HG02870 (cell line): ENCODE data around the gene LPCAT3.
"Not testable (repeated sequence)": the region's sequence is repeated elsewhere in the genome, so short reads cannot be mapped to it uniquely, and the experiment has no call there.

Source experiments
- ATAC-seq: cut with Tn5 transposase; IDR thresholded peaks from one replicate; pipeline ENCODE4 v1.9.1; 2021; ENCODE audit warnings: mild to moderate bottlenecking, moderate library complexity; ENCODE audit not compliant: unreplicated experiment

Gene LPCAT3

GRCh38 chr12:7018350-7019042 lies at the start of gene LPCAT3:
Gene LPCAT3, minus strand, starts transcription at chr12:7018476. Its CDS starts 52 bp downstream, at chr12:7018424.
- peak; percentile 90 for ATAC-seq

GRCh38 chr12:7067096-7067495 lies 48.8 kb upstream of the LPCAT3 start:
- ATAC-seq, result no peak

GRCh38 chr12:7066596-7066995 lies 48.3 kb upstream of the LPCAT3 start:
- no peak for ATAC-seq

- ATAC-seq, result no peak
Measured at GRCh38 chr12:7065073-7065623, 46.9 kb upstream of the LPCAT3 start.

- no peak for ATAC-seq
Measured at GRCh38 chr12:7064516-7064915, 46.2 kb upstream of the LPCAT3 start.

- no peak for ATAC-seq
Measured at GRCh38 chr12:7061596-7061995, 43.3 kb upstream of the LPCAT3 start.

- no peak for ATAC-seq
Measured at GRCh38 chr12:7061138-7061537, 42.9 kb upstream of the LPCAT3 start.

- no peak for ATAC-seq
Measured at GRCh38 chr12:7060353-7060954, 42.2 kb upstream of the LPCAT3 start, which contains the start of gene C1S. Gene C1S, plus strand, starts transcription at chr12:7060718. Its CDS starts 1,195 bp downstream, at chr12:7061913.

GRCh38 chr12:7059780-7060179 lies 41.5 kb upstream of the LPCAT3 start:
- no peak for ATAC-seq

- ATAC-seq, result no peak
Measured at GRCh38 chr12:7058850-7059395, 40.6 kb upstream of the LPCAT3 start.

- ATAC-seq, result no peak
Measured at GRCh38 chr12:7058163-7058845, 40.0 kb upstream of the LPCAT3 start.

- ATAC-seq, result not testable (repeated sequence)
Measured at GRCh38 chr12:7055736-7056135, 37.5 kb upstream of the LPCAT3 start.

GRCh38 chr12:7054925-7055324 lies 36.6 kb upstream of the LPCAT3 start:
- ATAC-seq, result no peak

- not testable (repeated sequence) for ATAC-seq
Measured at GRCh38 chr12:7049973-7050372, 31.7 kb upstream of the LPCAT3 start.

GRCh38 chr12:7049445-7049951 lies 31.2 kb upstream of the LPCAT3 start:
- not testable (repeated sequence) for ATAC-seq

GRCh38 chr12:7047306-7047705 lies 29.0 kb upstream of the LPCAT3 start:
- ATAC-seq, result no peak

GRCh38 chr12:7046383-7047105 lies 28.3 kb upstream of the LPCAT3 start:
- ATAC-seq, result no peak

- ATAC-seq, result no peak
Measured at GRCh38 chr12:7045913-7046312, 27.6 kb upstream of the LPCAT3 start.

GRCh38 chr12:7042842-7043241 lies 24.6 kb upstream of the LPCAT3 start:
- no peak for ATAC-seq

GRCh38 chr12:7039403-7039802 lies 21.1 kb upstream of the LPCAT3 start:
- ATAC-seq, result no peak
